Muscle of back (tissue), 11 donors: Measurements from ENCODE around the gene CHST15. TPM values are rescaled to one million over a fixed set of nuclear protein-coding genes. Genes with fewer than 3 reads are reported as not detected.

Experiments used
- DNase-seq, 3 donors: peaks; one replicate each; pipeline versions ENCODE4 v3.0.0 to v3.0.0-alpha.2; 2013
- polyA plus RNA-seq, 10 donors: library from polyadenylated mRNA; unstranded; fragments of 120-200 nt; gene quantifications; one replicate each; pipeline ENCODE4 v1.2.1, GENCODE V29; 2013; ENCODE audit not compliant: insufficient read length in 10 of 10

The CHST15 gene
- polyA plus RNA-seq, 10 donors = 13.5 to 24.0 (median 18.5) TPM

- DNase-seq = no peak
Measured at GRCh38 chr10:124125305-124126116, 32.1 kb upstream of the CHST15 start.

- DNase-seq = no peak
Measured at GRCh38 chr10:124124769-124125161, 31.4 kb upstream of the CHST15 start.

- no peak for DNase-seq
Measured at GRCh38 chr10:124124123-124124768, 30.8 kb upstream of the CHST15 start.

GRCh38 chr10:124123156-124123555 lies 29.8 kb upstream of the CHST15 start:
- DNase-seq = no peak

- DNase-seq = peak in 1 of 3 donors; percentile 48
Measured at GRCh38 chr10:124122211-124122610, 28.8 kb upstream of the CHST15 start.

GRCh38 chr10:124120410-124121061 lies 27.1 kb upstream of the CHST15 start:
- no peak for DNase-seq

GRCh38 chr10:124119946-124120345 lies 26.5 kb upstream of the CHST15 start:
- DNase-seq = peak in 2 of 3 donors; percentile 27 to 56

GRCh38 chr10:124119216-124119615 lies 25.8 kb upstream of the CHST15 start:
- no peak for DNase-seq

GRCh38 chr10:124117833-124118232 lies 24.4 kb upstream of the CHST15 start:
- DNase-seq = no peak

GRCh38 chr10:124117511-124117785 lies 24.1 kb upstream of the CHST15 start:
- DNase-seq = no peak

GRCh38 chr10:124116771-124117510 lies 23.5 kb upstream of the CHST15 start:
- DNase-seq = no peak

- DNase-seq = no peak
Measured at GRCh38 chr10:124114696-124115095, 21.3 kb upstream of the CHST15 start.

- DNase-seq = no peak
Measured at GRCh38 chr10:124112891-124113580, 19.6 kb upstream of the CHST15 start.

GRCh38 chr10:124110882-124111281 lies 17.5 kb upstream of the CHST15 start:
- DNase-seq = no peak

- DNase-seq = no peak
Measured at GRCh38 chr10:124109261-124109660, 15.9 kb upstream of the CHST15 start.

- DNase-seq = no peak
Measured at GRCh38 chr10:124107072-124107471, 13.7 kb upstream of the CHST15 start.

GRCh38 chr10:124106241-124106879 lies 13.0 kb upstream of the CHST15 start:
- DNase-seq = no peak

- DNase-seq = no peak
Measured at GRCh38 chr10:124105594-124105993, 12.2 kb upstream of the CHST15 start.

- DNase-seq = no peak
Measured at GRCh38 chr10:124105045-124105444, 11.6 kb upstream of the CHST15 start.

GRCh38 chr10:124104011-124104627 lies 10.7 kb upstream of the CHST15 start:
- no peak for DNase-seq

GRCh38 chr10:124101351-124101750 lies 8.0 kb upstream of the CHST15 start:
- no peak for DNase-seq
